Activated CD4-positive, CD25-positive, alpha-beta regulatory T cell treated with anti-CD3 and anti-CD28 coated beads, Interleukin-2, amount 50 U/mL, for 16 hours (primary cell): Measurements from ENCODE around the gene ZNF316.

ENCODE experiments used
- DNase-seq: peaks from one replicate; pipeline ENCODE4 v3.0.0-alpha.2; 2020; ENCODE audit warnings: low read depth, low spot score

ZNF316 gene

DNA sequence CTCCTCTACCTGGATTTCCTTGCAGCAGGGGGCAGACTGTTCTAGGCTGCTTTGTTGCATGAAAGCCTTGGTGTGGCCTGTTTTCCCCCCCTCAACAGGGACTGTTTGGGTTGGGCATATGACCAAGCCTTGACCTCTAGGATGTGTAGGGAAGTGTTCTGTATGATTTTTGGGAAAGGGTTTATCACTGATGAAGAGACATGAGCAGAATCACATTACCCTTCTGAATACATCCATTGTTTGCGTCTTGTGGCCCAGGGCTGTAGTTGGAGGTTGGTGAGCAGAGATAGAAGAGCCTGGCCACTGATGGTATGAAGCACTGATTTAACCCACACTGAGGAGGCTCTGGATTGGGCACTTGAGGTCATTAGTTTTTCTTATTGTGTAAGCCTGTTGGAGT, 43.0 kb downstream of the ZNF316 start:
- no peak for DNase-seq

GRCh38 chr7:6691103-6691502, 54.0 kb downstream of the ZNF316 start:
- DNase-seq: no peak

GRCh38 chr7:6691609-6692106, 54.5 kb downstream of the ZNF316 start:
- DNase-seq: no peak

- no peak for DNase-seq
These were observed 63.7 kb downstream of the ZNF316 start for GRCh38 chr7:6700793-6701192.

GRCh38 chr7:6701860-6702259, 64.7 kb downstream of the ZNF316 start:
- no peak for DNase-seq
